ENCODE data around the gene TSC2. TPM values are rescaled to one million over a fixed set of nuclear protein-coding genes. Genes with fewer than 3 reads are reported as not detected.
"Not testable (repeated sequence)": the region's sequence is repeated elsewhere in the genome, so short reads cannot be mapped to it uniquely, and the experiment has no call there.

The TSC2 gene
- total and polyA plus RNA-seq, 2 donors = 50.2 to 55.9 TPM

GRCh38 chr16:2090481-2090776, 42.6 kb downstream of the TSC2 start:
- 91% methylated on average over 14 of the region's 14 CpGs for WGBS
- Histone ChIP-seq H3K4me1 (ENCODE audit: insufficient read depth) (no peaks in the 10 kb centered on the region), H3K36me3 (ENCODE audit: insufficient read depth) (peaks cover 4% of the 10 kb centered on the region), H3K4me3 (ENCODE audit: low read depth, low read length) (no peak overlapping the region), H3K27ac (ENCODE audit: low read depth) (no peak overlapping the region)
- DNase-seq (ENCODE audit: extremely low spot score) = no peak

- DNase-seq (ENCODE audit: extremely low spot score) = peak; percentile 33
- WGBS = 53% methylated on average over 98 of the region's 101 CpGs
- H3K4me1 ChIP-seq (ENCODE audit: insufficient read depth) = no peaks in the 10 kb centered on the region
- peaks cover 4% of the 10 kb centered on the region for H3K36me3 ChIP-seq (ENCODE audit: insufficient read depth)
- no peak overlapping the region for H3K4me3 ChIP-seq (ENCODE audit: low read depth, low read length)
- no peak overlapping the region for H3K27ac ChIP-seq (ENCODE audit: low read depth)
Observed at GRCh38 chr16:2090777-2091546, 43.2 kb downstream of the TSC2 start.

- Histone ChIP-seq H3K27ac (ENCODE audit: low read depth) (no peak overlapping the region), H3K4me3 (ENCODE audit: low read depth, low read length) (no peak overlapping the region), H3K4me1 (ENCODE audit: insufficient read depth) (no peaks in the 10 kb centered on the region), H3K36me3 (ENCODE audit: insufficient read depth) (peaks cover 2% of the 10 kb centered on the region)
- 74% methylated on average over 49 of the region's 49 CpGs for WGBS
- DNase-seq (ENCODE audit: extremely low spot score) = no peak
Observed at GRCh38 chr16:2091547-2092255, 43.9 kb downstream of the TSC2 start.

GRCh38 chr16:2092256-2092620, 44.5 kb downstream of the TSC2 start:
- DNase-seq (ENCODE audit: extremely low spot score) = no peak
- Histone ChIP-seq H3K4me3 (ENCODE audit: low read depth, low read length) (no peak overlapping the region), H3K36me3 (ENCODE audit: insufficient read depth) (peaks cover 2% of the 10 kb centered on the region), H3K4me1 (ENCODE audit: insufficient read depth) (no peaks in the 10 kb centered on the region), H3K27ac (ENCODE audit: low read depth) (no peak overlapping the region)
- WGBS = 82% methylated on average over 16 of the region's 16 CpGs

GRCh38 chr16:2092866-2093265, 45.1 kb downstream of the TSC2 start:
- no peak for DNase-seq (ENCODE audit: extremely low spot score)
- H3K36me3 ChIP-seq (ENCODE audit: insufficient read depth) = peaks cover 2% of the 10 kb centered on the region
- H3K4me3 ChIP-seq (ENCODE audit: low read depth, low read length) = no peak overlapping the region
- no peaks in the 10 kb centered on the region for H3K4me1 ChIP-seq (ENCODE audit: insufficient read depth)
- no peak overlapping the region for H3K27ac ChIP-seq (ENCODE audit: low read depth)
- 91% methylated on average over 13 of the region's 13 CpGs for WGBS

- 88% methylated on average over 15 of the region's 15 CpGs for WGBS
- Histone ChIP-seq H3K4me3 (ENCODE audit: low read depth, low read length) (no peak overlapping the region), H3K27ac (ENCODE audit: low read depth) (no peak overlapping the region), H3K4me1 (ENCODE audit: insufficient read depth) (no peaks in the 10 kb centered on the region), H3K36me3 (ENCODE audit: insufficient read depth) (peaks cover 2% of the 10 kb centered on the region)
- DNase-seq (ENCODE audit: extremely low spot score) = no peak
Observed at GRCh38 chr16:2093793-2094192, 46.0 kb downstream of the TSC2 start.

- DNase-seq (ENCODE audit: extremely low spot score) = no peak
- Histone ChIP-seq H3K4me3 (ENCODE audit: low read depth, low read length) (no peak overlapping the region), H3K36me3 (ENCODE audit: insufficient read depth) (peaks cover 2% of the 10 kb centered on the region), H3K4me1 (ENCODE audit: insufficient read depth) (no peaks in the 10 kb centered on the region), H3K27ac (ENCODE audit: low read depth) (no peak overlapping the region)
- WGBS = 96% methylated on average over 26 of the region's 26 CpGs
Observed at GRCh38 chr16:2095315-2095853, 47.6 kb downstream of the TSC2 start.

- Histone ChIP-seq H3K27ac (ENCODE audit: low read depth) (no peak overlapping the region), H3K4me1 (ENCODE audit: insufficient read depth) (no peaks in the 10 kb centered on the region), H3K36me3 (ENCODE audit: insufficient read depth) (peaks cover 2% of the 10 kb centered on the region), H3K4me3 (ENCODE audit: low read depth, low read length) (no peak overlapping the region)
- 96% methylated on average over 23 of the region's 23 CpGs for WGBS
- DNase-seq (ENCODE audit: extremely low spot score) = no peak
Observed at GRCh38 chr16:2095918-2096582, 48.3 kb downstream of the TSC2 start.

GRCh38 chr16:2096853-2097595, 49.2 kb downstream of the TSC2 start:
- Histone ChIP-seq H3K27ac (ENCODE audit: low read depth) (no peak overlapping the region), H3K4me3 (ENCODE audit: low read depth, low read length) (no peak overlapping the region), H3K4me1 (ENCODE audit: insufficient read depth) (no peaks in the 10 kb centered on the region), H3K36me3 (ENCODE audit: insufficient read depth) (peaks cover 2% of the 10 kb centered on the region)
- 75% methylated on average over 25 of the region's 25 CpGs for WGBS
- no peak for DNase-seq (ENCODE audit: extremely low spot score)

- H3K4me3 ChIP-seq (ENCODE audit: low read depth, low read length); H3K27ac ChIP-seq (ENCODE audit: low read depth); H3K4me1 ChIP-seq (ENCODE audit: insufficient read depth); DNase-seq (ENCODE audit: extremely low spot score); H3K36me3 ChIP-seq (ENCODE audit: insufficient read depth): not testable (repeated sequence)
- 89% methylated on average over 14 of the region's 14 CpGs for WGBS
Observed at GRCh38 chr16:2097689-2098088, 49.9 kb downstream of the TSC2 start.

GRCh38 chr16:2101581-2101980, 53.8 kb downstream of the TSC2 start:
- not testable (repeated sequence) for H3K27ac ChIP-seq (ENCODE audit: low read depth); H3K4me1 ChIP-seq (ENCODE audit: insufficient read depth); H3K36me3 ChIP-seq (ENCODE audit: insufficient read depth); DNase-seq (ENCODE audit: extremely low spot score); H3K4me3 ChIP-seq (ENCODE audit: low read depth, low read length)
- WGBS = 93% methylated on average over 14 of the region's 16 CpGs

- 92% methylated on average over 19 of the region's 19 CpGs for WGBS
- Histone ChIP-seq H3K27ac (ENCODE audit: low read depth) (no peak overlapping the region), H3K4me1 (ENCODE audit: insufficient read depth) (no peaks in the 10 kb centered on the region), H3K4me3 (ENCODE audit: low read depth, low read length) (no peak overlapping the region), H3K36me3 (ENCODE audit: insufficient read depth) (peaks cover 5% of the 10 kb centered on the region)
- no peak for DNase-seq (ENCODE audit: extremely low spot score)
Observed at GRCh38 chr16:2102471-2102870, 54.7 kb downstream of the TSC2 start.

- H3K27ac ChIP-seq (ENCODE audit: low read depth); H3K4me1 ChIP-seq (ENCODE audit: insufficient read depth); H3K4me3 ChIP-seq (ENCODE audit: low read depth, low read length); DNase-seq (ENCODE audit: extremely low spot score); H3K36me3 ChIP-seq (ENCODE audit: insufficient read depth): not testable (repeated sequence)
- WGBS = 78% methylated on average over 18 of the region's 20 CpGs
Observed at GRCh38 chr16:2104464-2104863, 56.7 kb downstream of the TSC2 start.

All from urinary bladder (tissue), 4 donors.